HG02623 (cell line): ENCODE measurements around the gene PARD6A.
"Not testable (repeated sequence)": the region's sequence is repeated elsewhere in the genome, so short reads cannot be mapped to it uniquely, and the experiment has no call there.

Experiments used
- ATAC-seq: cut with Tn5 transposase; IDR thresholded peaks from one replicate; pipeline ENCODE4 v1.9.1; 2021; ENCODE audit warnings: moderate library complexity; ENCODE audit not compliant: unreplicated experiment

The PARD6A gene

DNA sequence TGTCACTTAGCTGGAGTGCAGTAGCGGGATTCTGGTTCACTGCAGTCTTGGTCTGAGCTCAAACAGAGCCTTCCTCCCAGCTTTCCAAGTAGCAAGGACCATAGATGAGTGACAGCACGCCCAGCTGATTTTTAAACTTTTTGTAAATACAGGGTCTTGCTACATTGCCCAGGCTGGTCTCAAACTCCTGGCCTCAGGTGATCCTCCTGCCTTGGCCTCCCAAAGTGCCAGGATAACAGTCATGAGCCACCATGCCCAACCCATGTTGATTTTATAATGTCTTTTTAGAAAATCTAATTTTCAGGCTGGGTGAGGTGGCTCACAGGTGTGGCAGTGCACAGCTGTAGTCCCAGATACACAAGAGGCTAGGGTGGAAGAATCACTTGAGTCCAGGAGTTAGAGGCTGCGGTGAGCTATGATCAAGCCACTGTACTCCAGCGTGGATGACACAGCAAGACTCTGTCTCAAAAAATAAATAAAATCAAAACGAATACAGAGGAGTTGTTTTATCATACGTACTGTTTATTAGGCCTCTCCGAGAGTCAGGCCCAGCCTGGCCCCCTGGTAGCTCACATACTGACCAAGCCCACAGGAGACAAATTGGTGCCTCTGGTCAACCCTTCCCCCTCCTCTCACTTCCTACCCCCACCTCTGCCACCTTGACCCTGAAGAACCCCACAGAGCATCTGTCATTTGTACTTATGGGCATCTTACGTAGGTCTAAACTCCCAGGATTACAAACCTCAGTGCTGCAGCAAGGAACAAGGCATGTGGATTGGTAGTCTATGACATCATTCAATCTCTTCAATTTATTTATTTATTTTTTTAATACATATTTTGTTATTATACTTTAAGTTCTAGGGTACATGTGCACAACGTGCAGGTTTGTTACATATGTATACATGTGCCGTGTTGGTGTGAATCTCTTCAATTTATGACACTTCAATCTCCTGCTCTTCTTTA is 19.5 kb downstream of the PARD6A start:
- no peak for ATAC-seq

GRCh38 chr16:67683767-67684166 is 23.0 kb downstream of the PARD6A start:
- no peak for ATAC-seq

DNA sequence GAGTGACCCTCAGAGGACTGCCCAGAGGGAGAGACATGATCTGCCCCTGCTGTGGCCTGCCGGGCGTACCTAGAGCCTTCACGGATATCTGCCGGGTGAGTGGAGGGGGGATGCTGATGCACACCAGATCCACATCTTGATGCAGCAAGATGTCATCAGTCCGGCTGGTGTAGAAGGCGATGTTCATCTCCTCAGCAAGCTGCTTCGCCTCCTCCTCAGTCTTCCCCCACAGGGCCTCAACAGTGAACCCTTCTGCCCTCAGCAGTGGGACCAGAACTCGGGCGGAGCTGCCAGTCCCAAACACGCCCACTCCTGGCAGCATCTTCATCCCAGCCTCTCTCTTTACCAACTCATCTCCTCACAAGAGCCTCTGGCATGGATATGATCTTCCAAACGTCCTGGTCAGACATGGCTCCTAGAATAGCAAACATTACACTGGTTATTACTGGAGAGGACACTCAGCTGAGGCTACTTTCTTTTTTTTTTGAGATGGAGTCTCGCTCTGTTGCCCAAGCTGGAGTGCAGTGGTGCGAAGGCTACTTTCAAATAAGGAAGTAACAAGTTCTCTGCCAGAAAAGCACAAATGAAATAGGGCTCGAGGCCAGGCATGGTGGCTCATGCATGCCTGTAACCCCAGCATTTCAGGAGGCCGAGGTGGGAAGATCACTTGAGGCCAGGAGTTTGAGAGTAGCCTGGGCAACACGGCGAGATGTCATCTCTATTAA is 24.8 kb downstream of the PARD6A start:
- ATAC-seq: no peak

GRCh38 chr16:67693517-67694285 is 32.9 kb downstream of the PARD6A start:
- not testable (repeated sequence) for ATAC-seq

- no peak for ATAC-seq
Measured at GRCh38 chr16:67694611-67695010, 33.9 kb downstream of the PARD6A start.

- no peak for ATAC-seq
Measured at GRCh38 chr16:67697422-67698185, 36.8 kb downstream of the PARD6A start.

DNA sequence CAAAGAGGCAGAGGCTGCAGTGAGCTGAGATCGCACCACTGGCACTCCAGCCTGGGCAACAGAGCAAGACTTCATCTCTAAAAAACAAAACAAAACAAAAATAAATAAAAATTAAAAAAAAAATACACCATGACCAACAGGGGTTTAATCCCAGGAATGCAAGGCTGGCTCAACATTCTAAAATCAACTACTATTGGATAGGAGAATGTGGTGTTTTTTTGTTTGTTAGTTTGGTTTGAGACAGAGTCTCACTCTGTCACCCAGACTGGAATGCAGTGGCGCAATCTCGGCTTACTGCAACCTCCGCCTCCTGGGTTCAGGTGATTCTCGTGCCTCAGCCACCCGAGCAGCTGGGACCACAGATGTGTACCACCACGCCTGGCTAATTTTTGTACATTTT is 38.5 kb downstream of the PARD6A start:
- ATAC-seq: no peak

DNA sequence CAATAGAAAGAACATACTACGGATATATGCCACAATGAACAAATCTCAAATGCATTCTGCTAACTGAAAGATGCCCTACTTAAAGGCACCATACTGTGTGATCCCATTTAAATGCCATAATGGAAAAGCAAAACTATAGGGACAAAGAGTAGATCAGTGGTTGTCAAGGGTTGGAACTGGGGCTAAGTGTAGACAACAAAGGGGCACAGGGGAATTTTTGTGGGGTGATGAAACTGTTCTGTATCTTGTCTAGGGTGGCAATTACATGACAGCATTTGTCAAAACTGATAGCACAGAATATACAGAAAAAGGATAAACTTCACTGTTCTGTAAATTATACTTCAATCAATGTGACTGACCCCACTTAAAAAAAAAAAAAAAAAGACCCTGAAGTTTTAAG is 40.7 kb downstream of the PARD6A start:
- no peak for ATAC-seq

DNA sequence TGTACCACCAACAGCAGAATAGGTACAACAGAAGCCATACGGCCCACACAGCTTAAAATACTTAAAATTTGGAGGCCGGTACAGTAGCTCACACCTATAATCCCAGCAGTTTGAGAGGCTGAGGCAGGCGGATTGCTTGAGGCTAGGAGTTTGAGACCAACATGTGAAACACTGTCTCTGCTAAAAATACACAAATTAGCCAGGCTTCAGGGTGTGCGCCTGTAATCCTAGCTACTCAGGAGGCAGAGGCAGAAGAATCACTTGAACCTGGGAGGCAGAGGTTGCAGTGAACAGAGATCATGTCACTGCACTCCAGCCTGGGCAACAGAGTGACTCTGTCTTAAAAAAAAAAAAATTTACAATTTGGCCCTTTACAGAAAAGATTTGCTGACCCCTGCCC is 41.4 kb downstream of the PARD6A start:
- ATAC-seq: no peak

DNA sequence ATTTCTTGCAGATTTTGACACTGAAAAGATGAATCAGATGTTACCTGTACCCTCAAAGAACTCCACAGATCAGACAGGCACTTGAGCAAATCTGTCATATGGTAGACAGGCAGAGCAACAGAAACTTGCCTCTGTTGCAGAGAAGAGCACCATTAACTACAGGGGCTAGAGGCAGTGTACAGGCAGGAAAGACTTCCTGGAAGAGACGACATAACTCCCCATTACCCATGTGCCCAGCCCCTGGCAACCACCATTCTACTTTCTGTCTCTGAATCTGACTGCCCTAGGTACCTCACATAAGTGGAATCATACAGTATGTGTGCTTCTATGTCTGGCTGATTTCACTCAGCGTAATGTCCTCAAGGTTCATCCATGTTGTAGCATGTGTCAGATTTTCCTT is 42.9 kb downstream of the PARD6A start:
- ATAC-seq: no peak

- ATAC-seq: no peak
Measured at GRCh38 chr16:67704110-67704509, 43.4 kb downstream of the PARD6A start.

DNA sequence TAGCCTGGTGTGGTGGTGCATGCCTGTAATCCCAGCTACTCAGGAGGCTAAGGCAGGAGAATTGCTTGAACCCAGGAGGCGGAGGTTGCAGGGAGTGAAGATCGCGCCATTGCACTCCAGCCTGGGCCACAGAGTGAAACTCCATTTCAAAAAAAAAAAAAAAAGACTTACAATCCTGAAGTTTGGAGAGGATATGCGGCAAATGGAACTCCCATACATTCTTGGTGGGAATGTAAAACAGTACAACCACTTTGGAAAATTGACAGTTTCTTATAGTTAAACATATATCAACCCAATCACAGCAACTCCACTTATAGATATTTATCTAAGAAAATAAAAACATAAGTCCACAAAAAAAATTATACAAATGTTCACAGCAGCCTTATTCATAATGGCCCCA is 46.5 kb downstream of the PARD6A start:
- ATAC-seq: no peak

GRCh38 chr16:67707790-67708189 is 47.0 kb downstream of the PARD6A start:
- no peak for ATAC-seq

DNA sequence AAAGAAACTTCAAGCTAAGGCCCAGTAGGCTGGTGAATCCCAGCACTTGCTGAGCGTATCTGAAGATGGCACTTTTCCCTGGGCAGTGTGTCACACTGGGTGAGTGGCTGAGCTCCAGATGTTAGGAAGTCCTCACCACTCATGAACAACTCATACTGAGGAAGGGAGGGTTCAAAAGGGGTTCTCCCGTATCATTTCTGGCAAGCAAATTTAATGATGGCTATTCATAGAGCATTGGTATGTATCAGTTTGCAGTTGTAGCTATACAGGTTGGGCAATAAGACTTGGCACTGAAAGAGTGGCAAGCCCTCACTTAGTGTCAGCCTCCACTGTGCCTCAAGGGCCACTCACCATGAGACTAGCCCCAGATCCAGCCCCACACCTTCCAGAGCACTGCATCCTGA is 47.6 kb downstream of the PARD6A start:
- no peak for ATAC-seq

GRCh38 chr16:67709050-67709449 is 48.3 kb downstream of the PARD6A start:
- no peak for ATAC-seq

- ATAC-seq: no peak
Measured at GRCh38 chr16:67710607-67711006, 49.8 kb downstream of the PARD6A start.
